Measurements from ENCODE around the gene LMBR1.
"Not testable (repeated sequence)": the region's sequence is repeated elsewhere in the genome, so short reads cannot be mapped to it uniquely, and the experiment has no call there.

Gene LMBR1

GRCh38 chr7:156886020-156886795 is 6.8 kb downstream of the LMBR1 start:
- no peak for DNase-seq (ENCODE audit: low read depth, low spot score)
- TF ChIP-seq YY1 (IDR thresholded peaks at IDR 0.05; ENCODE audit: insufficient read depth, insufficient read length) (no peak), ZNF274 (IDR thresholded peaks at IDR 0.05; ENCODE audit: low read depth, low read length) (no peak), SUZ12 (IDR thresholded peaks at IDR 0.05; ENCODE audit: extremely low read depth, insufficient read depth, insufficient read length) (no peak)
- no peaks in the 10 kb centered on the region for H3K27me3 ChIP-seq (ENCODE audit: insufficient read depth, insufficient read length)
- no peaks in the 10 kb centered on the region for H3K4me1 ChIP-seq (ENCODE audit: insufficient read depth, insufficient read length)
- H3K4me3 ChIP-seq (ENCODE audit: insufficient read length, low read depth): no peak overlapping the region
- 0 out of 2 replicates have a peak, but pooled peaks cover 4% of the 10 kb centered on the region for H3K9me3 ChIP-seq (ENCODE audit: insufficient read depth, low read length)
- peaks cover 4% of the 10 kb centered on the region for H3K36me3 ChIP-seq (ENCODE audit: insufficient read depth, insufficient read length, low read length)
- H3K9ac ChIP-seq (ENCODE audit: insufficient read length, low read depth): no peak overlapping the region

- H3K27me3 ChIP-seq (ENCODE audit: insufficient read depth, insufficient read length): no peaks in the 10 kb centered on the region
- TF ChIP-seq ZNF274 (IDR thresholded peaks at IDR 0.05; ENCODE audit: low read depth, low read length): no peak
- no peak for TF ChIP-seq SUZ12 (IDR thresholded peaks at IDR 0.05; ENCODE audit: extremely low read depth, insufficient read depth, insufficient read length)
- no peak for TF ChIP-seq YY1 (IDR thresholded peaks at IDR 0.05; ENCODE audit: insufficient read depth, insufficient read length)
- H3K4me1 ChIP-seq (ENCODE audit: insufficient read depth, insufficient read length): no peaks in the 10 kb centered on the region
- no peaks in the 10 kb centered on the region for H3K9me3 ChIP-seq (ENCODE audit: insufficient read depth, low read length)
- DNase-seq (ENCODE audit: low read depth, low spot score): no peak
- H3K9ac ChIP-seq (ENCODE audit: insufficient read length, low read depth): no peak overlapping the region
- no peak overlapping the region for H3K4me3 ChIP-seq (ENCODE audit: insufficient read length, low read depth)
- peaks cover 4% of the 10 kb centered on the region for H3K36me3 ChIP-seq (ENCODE audit: insufficient read depth, insufficient read length, low read length)
Measured at GRCh38 chr7:156881679-156882078, 11.3 kb downstream of the LMBR1 start.

GRCh38 chr7:156875766-156876165 is 17.2 kb downstream of the LMBR1 start:
- DNase-seq (ENCODE audit: low read depth, low spot score): no peak
- H3K4me3 ChIP-seq (ENCODE audit: insufficient read length, low read depth): no peak overlapping the region
- TF ChIP-seq SUZ12 (IDR thresholded peaks at IDR 0.05; ENCODE audit: extremely low read depth, insufficient read depth, insufficient read length) (no peak), ZNF274 (IDR thresholded peaks at IDR 0.05; ENCODE audit: low read depth, low read length) (no peak), YY1 (IDR thresholded peaks at IDR 0.05; ENCODE audit: insufficient read depth, insufficient read length) (no peak)
- H3K9me3 ChIP-seq (ENCODE audit: insufficient read depth, low read length): no peaks in the 10 kb centered on the region
- no peak overlapping the region for H3K9ac ChIP-seq (ENCODE audit: insufficient read length, low read depth)
- H3K4me1 ChIP-seq (ENCODE audit: insufficient read depth, insufficient read length): no peaks in the 10 kb centered on the region
- no peaks in the 10 kb centered on the region for H3K27me3 ChIP-seq (ENCODE audit: insufficient read depth, insufficient read length)
- peaks cover 6% of the 10 kb centered on the region for H3K36me3 ChIP-seq (ENCODE audit: insufficient read depth, insufficient read length, low read length)

DNA sequence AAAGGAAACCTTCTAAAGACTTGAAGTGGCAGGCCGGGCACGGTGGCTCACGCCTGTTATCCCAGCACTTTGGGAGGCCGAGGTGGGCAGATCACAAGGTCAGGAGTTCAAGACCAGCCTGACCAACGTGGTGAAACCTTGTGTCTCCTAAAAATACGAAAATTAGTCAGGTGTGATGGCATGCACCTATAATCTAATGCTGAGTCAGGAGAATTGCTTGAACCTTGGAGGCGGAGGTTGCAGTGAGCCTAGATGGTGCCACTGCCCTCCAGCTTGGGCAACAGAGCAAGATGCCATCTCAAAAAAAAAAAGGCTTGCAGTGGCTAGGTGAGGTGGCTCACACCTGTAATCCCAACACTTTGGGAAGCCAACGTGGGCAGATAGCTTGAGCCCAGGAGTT is 24.6 kb downstream of the LMBR1 start:
- H3K4me1 ChIP-seq (ENCODE audit: insufficient read depth, insufficient read length); H3K9me3 ChIP-seq (ENCODE audit: insufficient read depth, low read length); DNase-seq (ENCODE audit: low read depth, low spot score); H3K9ac ChIP-seq (ENCODE audit: insufficient read length, low read depth); H3K4me3 ChIP-seq (ENCODE audit: insufficient read length, low read depth); H3K27me3 ChIP-seq (ENCODE audit: insufficient read depth, insufficient read length); H3K36me3 ChIP-seq (ENCODE audit: insufficient read depth, insufficient read length, low read length): not testable (repeated sequence)

- TF ChIP-seq ZNF274 (IDR thresholded peaks at IDR 0.05; ENCODE audit: low read depth, low read length) (no peak), SUZ12 (IDR thresholded peaks at IDR 0.05; ENCODE audit: extremely low read depth, insufficient read depth, insufficient read length) (no peak), YY1 (IDR thresholded peaks at IDR 0.05; ENCODE audit: insufficient read depth, insufficient read length) (no peak)
- Histone ChIP-seq H3K4me1 (ENCODE audit: insufficient read depth, insufficient read length) (no peaks in the 10 kb centered on the region), H3K27me3 (ENCODE audit: insufficient read depth, insufficient read length) (no peaks in the 10 kb centered on the region), H3K9me3 (ENCODE audit: insufficient read depth, low read length) (peaks cover 13% of the 10 kb centered on the region; the same call in 1 of the 2 replicates), H3K9ac (ENCODE audit: insufficient read length, low read depth) (no peak overlapping the region), H3K36me3 (ENCODE audit: insufficient read depth, insufficient read length, low read length) (peaks cover 3% of the 10 kb centered on the region), H3K4me3 (ENCODE audit: insufficient read length, low read depth) (no peak overlapping the region)
- DNase-seq (ENCODE audit: low read depth, low spot score): no peak
Measured at GRCh38 chr7:156865493-156865892, 27.5 kb downstream of the LMBR1 start.

DNA sequence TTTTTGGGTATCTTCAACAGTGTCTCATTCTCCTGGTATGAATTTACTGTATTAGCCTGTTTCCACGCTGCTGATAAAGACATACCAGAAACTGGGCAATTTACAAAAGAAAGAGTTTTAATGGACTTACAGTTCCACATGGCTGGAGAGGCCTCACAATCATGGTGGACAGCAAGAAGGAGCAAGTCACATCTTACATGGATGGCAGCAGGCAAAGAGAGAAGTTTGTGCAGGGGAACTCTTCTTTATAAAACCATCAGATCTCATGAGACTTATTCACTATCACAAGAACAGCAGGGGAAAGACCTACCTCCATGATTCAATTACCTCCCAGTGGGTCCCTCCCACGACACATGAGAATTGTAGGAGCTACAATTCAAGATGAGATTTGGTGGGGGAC is 31.0 kb downstream of the LMBR1 start:
- peaks cover 18% of the 10 kb centered on the region for H3K9me3 ChIP-seq (ENCODE audit: insufficient read depth, low read length)
- not testable (repeated sequence) for H3K27me3 ChIP-seq (ENCODE audit: insufficient read depth, insufficient read length); DNase-seq (ENCODE audit: low read depth, low spot score); H3K36me3 ChIP-seq (ENCODE audit: insufficient read depth, insufficient read length, low read length); H3K4me3 ChIP-seq (ENCODE audit: insufficient read length, low read depth); H3K9ac ChIP-seq (ENCODE audit: insufficient read length, low read depth); H3K4me1 ChIP-seq (ENCODE audit: insufficient read depth, insufficient read length)

DNA sequence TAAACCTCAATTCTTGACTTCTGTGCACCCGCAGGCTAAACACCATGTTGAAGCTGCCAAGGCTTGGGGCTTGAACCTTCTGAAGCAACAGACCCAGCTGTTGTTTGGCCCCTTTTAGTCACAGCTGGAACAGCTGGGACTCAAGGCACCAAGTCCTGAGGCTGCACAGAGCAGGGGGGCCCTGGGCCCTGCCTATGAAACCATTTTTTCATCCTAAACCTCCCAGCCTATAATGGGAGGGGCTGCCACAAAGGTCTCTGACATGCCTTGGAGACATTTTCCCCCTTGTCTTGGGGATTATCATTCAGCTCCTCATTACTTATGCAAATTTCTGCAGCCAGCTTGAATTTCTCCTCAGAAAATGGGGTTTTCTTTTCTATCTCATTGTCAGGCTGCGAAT is 31.8 kb downstream of the LMBR1 start:
- H3K9me3 ChIP-seq (ENCODE audit: insufficient read depth, low read length): peaks cover 18% of the 10 kb centered on the region
- no peaks in the 10 kb centered on the region for H3K27me3 ChIP-seq (ENCODE audit: insufficient read depth, insufficient read length)
- DNase-seq (ENCODE audit: low read depth, low spot score): no peak
- no peak overlapping the region for H3K4me3 ChIP-seq (ENCODE audit: insufficient read length, low read depth)
- no peaks in the 10 kb centered on the region for H3K4me1 ChIP-seq (ENCODE audit: insufficient read depth, insufficient read length)
- no peak for TF ChIP-seq ZNF274 (IDR thresholded peaks at IDR 0.05; ENCODE audit: low read depth, low read length)
- no peak for TF ChIP-seq YY1 (IDR thresholded peaks at IDR 0.05; ENCODE audit: insufficient read depth, insufficient read length)
- no peak for TF ChIP-seq SUZ12 (IDR thresholded peaks at IDR 0.05; ENCODE audit: extremely low read depth, insufficient read depth, insufficient read length)
- H3K36me3 ChIP-seq (ENCODE audit: insufficient read depth, insufficient read length, low read length): peaks cover 3% of the 10 kb centered on the region
- H3K9ac ChIP-seq (ENCODE audit: insufficient read length, low read depth): no peak overlapping the region

DNA sequence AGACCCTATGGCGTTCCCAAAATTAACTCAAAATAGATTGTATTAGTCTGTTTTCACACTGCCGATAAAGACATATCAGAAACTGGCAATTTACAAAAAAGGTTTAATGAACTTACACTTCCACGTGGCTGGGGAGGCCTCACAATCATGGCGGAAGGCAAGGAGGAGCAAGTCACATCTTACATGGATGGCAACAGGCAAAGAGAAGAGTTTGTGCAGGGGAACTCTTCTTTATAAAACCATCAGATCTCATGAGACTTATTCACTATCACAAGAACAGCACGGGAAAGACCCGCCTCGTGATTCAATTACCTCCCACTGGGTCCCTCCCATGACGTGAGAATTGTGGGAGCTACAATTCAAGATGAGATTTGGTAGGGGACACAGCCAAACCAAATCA is 32.9 kb downstream of the LMBR1 start:
- H3K27me3 ChIP-seq (ENCODE audit: insufficient read depth, insufficient read length); H3K9ac ChIP-seq (ENCODE audit: insufficient read length, low read depth); DNase-seq (ENCODE audit: low read depth, low spot score); H3K4me1 ChIP-seq (ENCODE audit: insufficient read depth, insufficient read length); H3K4me3 ChIP-seq (ENCODE audit: insufficient read length, low read depth); H3K36me3 ChIP-seq (ENCODE audit: insufficient read depth, insufficient read length, low read length): not testable (repeated sequence)
- peaks cover 23% of the 10 kb centered on the region for H3K9me3 ChIP-seq (ENCODE audit: insufficient read depth, low read length)

Data from NT2/D1 (cell line).